GM06990 (cell line): ENCODE data around the gene FALEC.

ENCODE experiments used
- DNase-seq: peaks from one replicate; pipeline ENCODE4 v3.0.0-alpha.2; 2011; ENCODE audit not compliant: insufficient read length; ENCODE audit errors: extremely low read depth
- H3K27me3 ChIP-seq: replicated peaks from 2 replicates; pipeline ENCODE4 v1.6.0; 2011; ENCODE audit warnings: low read length; ENCODE audit not compliant: control insufficient read depth, insufficient read depth
- H3K36me3 ChIP-seq: 2 replicates; pipeline ENCODE4 v1.5.1; 2011; ENCODE audit warnings: low read length; ENCODE audit not compliant: control insufficient read depth, insufficient read depth
- H3K4me3 ChIP-seq: replicated peaks from 2 replicates; pipeline ENCODE4 v1.5.1; 2011; ENCODE audit warnings: low read depth, mild to moderate bottlenecking, control low read depth, low read length
- TF ChIP-seq, protein P1 (sequence below): IDR thresholded peaks from 2 replicates; pipeline ENCODE4 v1.5.1; 2011; ENCODE audit warnings: low read length, control low read depth, mild to moderate bottlenecking, inconsistent platforms; ENCODE audit not compliant: insufficient read depth, poor library complexity, severe bottlenecking

FALEC gene

DNA sequence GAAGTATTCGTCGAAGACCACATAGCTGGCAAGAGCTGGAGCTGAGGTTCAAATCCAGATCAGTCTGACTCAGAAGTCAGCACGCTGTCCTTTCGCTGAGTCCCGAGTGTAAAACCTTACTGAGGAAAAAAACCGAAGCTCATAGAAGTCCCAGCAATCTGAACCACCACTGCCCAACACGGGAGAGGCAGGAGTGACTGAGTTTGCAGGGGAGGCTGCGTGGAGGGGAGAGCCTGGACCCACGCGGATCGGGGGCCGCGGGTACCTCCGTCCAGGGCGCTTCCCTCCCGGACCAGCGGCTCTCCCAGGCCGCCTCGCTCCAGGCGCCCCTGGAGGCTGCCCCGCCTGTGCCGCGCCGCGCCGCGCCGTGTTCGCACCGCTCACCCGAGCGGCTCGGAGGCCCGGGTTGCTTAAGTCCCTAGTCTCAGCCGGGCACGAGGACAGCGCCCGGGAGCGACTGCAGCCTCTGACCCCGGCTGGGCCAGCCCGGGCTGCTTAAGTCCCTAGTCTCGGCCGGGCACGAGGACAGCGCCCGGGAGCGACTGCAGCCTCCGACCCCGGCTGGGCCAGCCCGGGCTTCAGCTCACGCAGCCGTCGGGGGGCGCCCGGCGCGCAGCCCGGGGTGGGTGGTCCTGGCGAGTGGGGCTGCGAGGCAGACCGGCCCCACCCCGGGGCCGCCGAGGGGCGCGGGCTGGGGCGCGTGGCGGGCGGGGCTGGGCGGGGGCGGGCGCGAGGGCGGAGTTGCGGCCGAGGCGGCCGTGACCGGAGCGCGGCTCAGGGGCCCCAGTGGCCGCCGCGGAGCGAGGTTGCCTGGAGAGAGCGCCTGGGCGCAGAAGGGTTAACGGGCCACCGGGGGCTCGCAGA is 33.3 kb downstream of the FALEC start, which contains the start of gene ADAMTSL4:
ADAMTSL4 (plus strand) TSS at position 777 of the 864 bp plus-strand sequence. CDS start 2,881 bp downstream, outside the sequence.
- Histone ChIP-seq H3K27me3 (no peaks in the 10 kb centered on the region; the same call in 1 of the 2 replicates), H3K4me3 (peak within 1 kb of the TSS; percentile 55), H3K36me3 (no peaks in the 10 kb centered on the region)
- TF ChIP-seq, protein P1, sequence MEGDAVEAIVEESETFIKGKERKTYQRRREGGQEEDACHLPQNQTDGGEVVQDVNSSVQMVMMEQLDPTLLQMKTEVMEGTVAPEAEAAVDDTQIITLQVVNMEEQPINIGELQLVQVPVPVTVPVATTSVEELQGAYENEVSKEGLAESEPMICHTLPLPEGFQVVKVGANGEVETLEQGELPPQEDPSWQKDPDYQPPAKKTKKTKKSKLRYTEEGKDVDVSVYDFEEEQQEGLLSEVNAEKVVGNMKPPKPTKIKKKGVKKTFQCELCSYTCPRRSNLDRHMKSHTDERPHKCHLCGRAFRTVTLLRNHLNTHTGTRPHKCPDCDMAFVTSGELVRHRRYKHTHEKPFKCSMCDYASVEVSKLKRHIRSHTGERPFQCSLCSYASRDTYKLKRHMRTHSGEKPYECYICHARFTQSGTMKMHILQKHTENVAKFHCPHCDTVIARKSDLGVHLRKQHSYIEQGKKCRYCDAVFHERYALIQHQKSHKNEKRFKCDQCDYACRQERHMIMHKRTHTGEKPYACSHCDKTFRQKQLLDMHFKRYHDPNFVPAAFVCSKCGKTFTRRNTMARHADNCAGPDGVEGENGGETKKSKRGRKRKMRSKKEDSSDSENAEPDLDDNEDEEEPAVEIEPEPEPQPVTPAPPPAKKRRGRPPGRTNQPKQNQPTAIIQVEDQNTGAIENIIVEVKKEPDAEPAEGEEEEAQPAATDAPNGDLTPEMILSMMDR: no peak
- peak; percentile 65 for DNase-seq

DNA sequence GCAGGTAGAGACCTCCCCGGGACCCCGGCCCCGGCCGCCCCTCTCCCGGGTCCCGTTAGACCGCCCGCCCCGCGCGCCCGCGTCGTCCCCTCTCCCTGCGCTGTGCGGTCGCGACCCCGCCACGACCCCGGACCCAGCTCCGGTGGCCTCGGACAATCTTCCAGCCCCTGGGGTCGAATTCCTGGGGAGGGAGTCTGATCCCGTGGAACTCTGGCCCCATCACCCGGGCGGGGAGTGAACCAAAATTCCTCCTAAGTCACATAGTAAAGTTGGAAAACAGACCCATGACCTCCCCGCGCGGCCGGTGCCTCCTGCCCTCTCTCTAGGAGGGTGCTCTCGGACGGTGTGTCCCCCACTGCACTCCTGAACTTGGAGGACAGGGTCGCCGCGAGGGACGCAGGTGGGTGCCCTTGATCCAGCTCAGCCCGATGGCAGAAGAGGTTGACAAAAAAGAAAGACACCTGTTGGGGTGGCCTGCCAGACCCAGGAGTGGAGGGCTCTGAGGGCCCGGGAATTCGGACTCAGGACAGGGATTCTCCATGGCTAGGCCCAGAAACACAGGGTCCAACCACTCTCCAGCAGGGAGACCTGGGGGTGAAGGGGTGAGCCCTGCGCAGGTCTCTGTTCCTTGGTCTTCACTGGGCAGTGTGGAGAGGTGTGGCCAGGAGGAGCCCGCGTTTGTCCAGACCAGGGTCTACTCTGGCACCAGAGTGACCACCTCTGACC is 34.1 kb downstream of the FALEC start:
- TF ChIP-seq, protein P1: no peak
- no peak for DNase-seq
- no peaks in the 10 kb centered on the region; the same call in 1 of the 2 replicates for H3K27me3 ChIP-seq
- H3K36me3 ChIP-seq: no peaks in the 10 kb centered on the region
- H3K4me3 ChIP-seq: no peak overlapping the region; the same call in none of the 2 replicates

DNA sequence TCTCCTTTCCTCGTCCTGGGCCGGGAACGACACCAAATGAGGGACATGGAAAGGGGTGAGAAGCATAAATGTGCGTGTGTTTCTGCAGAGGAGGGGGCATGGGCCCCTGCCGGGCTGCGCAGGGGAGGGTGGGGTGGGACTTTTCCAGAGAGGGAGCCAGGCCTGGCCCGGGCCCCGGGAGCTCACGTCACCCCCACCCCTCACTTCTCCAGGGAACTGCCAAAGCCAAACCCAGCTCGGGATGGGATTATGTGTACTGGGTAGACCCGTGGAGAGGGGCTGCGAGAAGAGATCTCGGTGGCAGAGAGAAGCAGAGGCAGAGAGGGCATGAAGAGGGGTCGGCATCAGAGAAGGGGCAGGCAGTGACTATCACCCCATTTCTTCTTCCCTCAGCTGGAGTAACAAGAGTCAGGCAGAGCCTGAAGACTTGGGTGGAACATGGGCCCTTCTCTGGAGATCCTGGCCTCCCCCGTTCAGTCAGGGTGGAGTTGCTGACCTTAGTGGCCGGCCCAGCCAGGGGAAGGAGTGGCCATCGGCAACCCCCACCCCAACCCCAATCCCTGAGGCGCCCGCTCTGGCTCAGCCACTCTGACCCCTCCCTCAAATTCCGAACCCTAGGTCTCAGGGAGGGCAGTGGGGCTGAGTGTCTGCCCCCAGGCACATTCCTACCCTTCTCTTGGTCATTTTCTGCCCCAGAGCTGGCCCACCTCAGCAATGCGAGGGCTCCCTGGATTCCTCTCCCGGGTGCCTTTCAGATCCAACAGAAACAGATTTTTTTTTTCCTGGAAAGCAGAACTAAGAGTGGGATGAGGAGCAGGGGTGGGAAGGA is 34.9 kb downstream of the FALEC start:
- TF ChIP-seq, protein P1: no peak
- Histone ChIP-seq H3K4me3 (no peak overlapping the region), H3K36me3 (no peaks in the 10 kb centered on the region), H3K27me3 (no peaks in the 10 kb centered on the region; the same call in 1 of the 2 replicates)
- no peak for DNase-seq

DNA sequence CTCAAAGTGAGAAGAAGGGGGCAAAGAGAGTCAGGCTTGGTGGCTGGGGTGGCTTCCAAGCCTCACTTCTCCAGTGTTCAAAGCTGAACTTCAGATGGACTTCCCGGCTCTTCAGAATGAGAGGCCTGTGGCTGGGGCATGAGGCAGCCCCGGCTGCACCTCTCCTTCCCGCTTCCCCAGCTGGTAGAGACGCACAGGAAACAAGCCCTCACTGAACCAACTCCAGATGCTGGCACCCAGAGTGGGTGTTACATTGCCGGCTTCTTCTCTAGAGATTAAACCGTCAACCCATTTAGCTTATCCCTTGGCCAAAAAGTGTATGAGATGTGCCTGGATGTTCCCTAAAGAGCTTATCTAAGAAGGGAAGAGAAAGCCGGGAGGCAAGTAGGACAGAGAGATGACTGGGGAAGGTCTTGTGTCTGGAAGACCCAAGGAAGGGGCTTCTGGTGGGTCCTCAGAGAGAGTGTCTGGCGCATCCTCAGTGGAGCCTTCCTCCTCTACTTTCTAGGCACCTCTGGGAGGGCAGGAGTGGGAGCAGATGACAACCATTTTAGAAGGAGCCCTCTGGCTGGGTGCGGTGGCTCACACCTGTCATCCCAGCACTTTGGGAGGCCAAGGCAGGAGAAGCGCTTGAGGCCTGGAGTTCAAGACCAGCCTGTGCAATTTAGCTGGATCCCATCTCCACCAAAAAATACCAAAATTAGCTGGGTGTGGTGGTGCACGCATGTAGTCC is 35.7 kb downstream of the FALEC start:
- TF ChIP-seq, protein P1: no peak
- DNase-seq: no peak
- no peak overlapping the region for H3K4me3 ChIP-seq
- H3K27me3 ChIP-seq: no peaks in the 10 kb centered on the region; the same call in 1 of the 2 replicates
- H3K36me3 ChIP-seq: no peaks in the 10 kb centered on the region

DNA sequence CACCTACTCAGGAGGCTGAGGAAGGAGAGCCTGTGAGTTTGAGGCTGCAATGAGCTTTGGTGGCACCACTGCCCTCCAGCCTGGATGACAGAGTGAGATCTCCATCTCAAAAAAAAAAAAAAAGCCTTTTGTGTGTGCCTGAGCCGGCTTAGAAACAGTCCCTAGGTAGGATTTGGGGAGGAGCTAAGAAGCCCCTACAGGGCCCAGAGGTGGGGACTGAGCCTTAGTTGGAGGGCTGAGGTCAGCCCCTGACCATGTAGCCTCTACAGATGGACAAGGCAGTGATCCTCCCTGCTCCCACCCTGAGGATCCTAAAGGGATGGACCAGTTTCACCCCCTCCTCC is 36.2 kb downstream of the FALEC start:
- H3K27me3 ChIP-seq: no peaks in the 10 kb centered on the region; the same call in 1 of the 2 replicates
- DNase-seq: no peak
- H3K4me3 ChIP-seq: no peak overlapping the region
- no peaks in the 10 kb centered on the region for H3K36me3 ChIP-seq
- TF ChIP-seq, protein P1: no peak
